Central memory CD8-positive, alpha-beta T cell (primary cell): ENCODE data around the gene DACT3.

Source experiments
- ATAC-seq: fragments of 150-1000 bp; cut with Tn5 transposase; replicated peaks from 2 replicates; pipeline ENCODE4 v1.10.0; 2022; ENCODE audit warnings: mild to moderate bottlenecking, moderate FRiP score, moderate number of reproducible peaks; ENCODE audit not compliant: poor library complexity, severe bottlenecking; ENCODE audit errors: extremely low read depth
- DNase-seq, 2 donors: peaks; one replicate each; pipeline ENCODE4 v3.0.0; 2021; ENCODE audit warnings: low spot score in 2 of 2
- H3K27ac Mint-ChIP-seq: one replicate; pipeline ENCODE4 v1.8.0; 2022; ENCODE audit warnings: low read depth, mild to moderate bottlenecking, moderate library complexity, mixed read lengths
- H3K27me3 Mint-ChIP-seq: one replicate; pipeline ENCODE4 v1.8.0; 2022; ENCODE audit warnings: mixed read lengths
- H3K36me3 Mint-ChIP-seq: one replicate; pipeline ENCODE4 v1.8.0; 2022; ENCODE audit warnings: mild to moderate bottlenecking, moderate library complexity, mixed read lengths; ENCODE audit not compliant: insufficient read depth
- H3K4me1 Mint-ChIP-seq: one replicate; pipeline ENCODE4 v1.8.0; 2022; ENCODE audit warnings: mixed read lengths
- H3K4me3 Mint-ChIP-seq: one replicate; pipeline ENCODE4 v1.8.0; 2022; ENCODE audit warnings: mild to moderate bottlenecking, moderate library complexity, mixed read lengths
- H3K9me3 Mint-ChIP-seq: one replicate; pipeline ENCODE4 v1.8.0; 2022; ENCODE audit warnings: mixed read lengths

The DACT3 gene

GRCh38 chr19:46691104-46691503 is 30.1 kb upstream of the DACT3 start:
- H3K36me3 Mint-ChIP-seq = peaks cover 89% of the 10 kb centered on the region
- ATAC-seq (no peak), DNase-seq (no peak)
- H3K27ac Mint-ChIP-seq = no peak overlapping the region
- H3K27me3 Mint-ChIP-seq = no peaks in the 10 kb centered on the region
- H3K4me1 Mint-ChIP-seq = peaks cover 25% of the 10 kb centered on the region
- H3K9me3 Mint-ChIP-seq = no peaks in the 10 kb centered on the region
- H3K4me3 Mint-ChIP-seq = no peak overlapping the region

DNA sequence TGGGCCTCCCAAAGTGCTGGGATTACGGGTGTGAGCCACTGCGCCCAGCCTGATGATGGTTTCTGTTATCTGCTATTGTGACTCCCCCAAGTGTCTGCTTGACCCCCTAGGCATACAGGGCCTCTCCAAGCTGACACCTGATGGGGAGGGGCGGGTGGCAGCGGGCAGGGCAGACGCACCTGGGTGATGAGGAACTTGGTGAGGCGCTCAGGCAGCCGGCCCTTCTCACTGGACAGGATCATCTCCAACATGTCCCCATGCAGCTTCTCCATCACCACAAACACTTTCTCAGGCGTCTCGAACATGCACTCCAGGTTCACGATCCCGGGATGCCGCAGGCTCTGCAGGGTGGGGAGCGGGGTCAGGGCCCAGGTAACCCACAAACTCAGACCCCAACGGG is 28.4 kb upstream of the DACT3 start:
- peaks cover 91% of the 10 kb centered on the region for H3K36me3 Mint-ChIP-seq
- no peaks in the 10 kb centered on the region for H3K9me3 Mint-ChIP-seq
- H3K27me3 Mint-ChIP-seq = no peaks in the 10 kb centered on the region
- H3K4me1 Mint-ChIP-seq = peaks cover 24% of the 10 kb centered on the region
- no peak for ATAC-seq
- no peak for DNase-seq
- H3K27ac Mint-ChIP-seq = no peak overlapping the region
- H3K4me3 Mint-ChIP-seq = no peak overlapping the region

DNA sequence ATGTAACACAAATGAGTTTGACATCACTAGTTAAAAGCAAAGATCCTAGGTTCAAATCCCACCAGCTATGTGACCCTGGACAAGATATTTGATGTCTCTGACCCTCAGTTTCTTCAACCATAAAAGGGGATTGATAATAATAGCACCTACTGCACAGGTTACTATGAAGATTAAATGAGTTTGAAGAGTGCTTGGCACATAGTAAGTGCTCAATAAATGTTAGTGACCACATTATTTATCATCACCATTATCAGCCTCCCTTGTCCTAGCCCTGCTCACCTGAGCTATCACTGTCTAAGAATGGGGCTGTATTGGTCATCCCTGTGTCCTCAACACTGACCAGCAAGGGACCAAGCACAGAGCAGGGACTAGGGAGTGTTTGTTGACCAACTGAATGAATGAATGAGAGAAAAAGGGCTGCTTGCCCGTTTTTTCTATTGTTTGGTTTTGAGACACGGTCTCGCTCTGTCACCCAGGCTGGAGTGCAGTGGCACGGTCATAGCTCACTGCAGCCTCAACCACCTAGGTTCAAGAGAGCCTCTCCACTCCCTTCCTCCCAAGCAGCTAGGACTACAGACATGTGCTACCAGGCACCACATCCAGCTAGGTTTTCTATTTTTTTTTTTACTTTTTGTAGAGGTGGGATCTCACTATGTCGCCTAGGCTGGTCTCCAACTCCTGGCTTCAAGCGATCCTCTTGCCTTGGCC is 26.6 kb upstream of the DACT3 start:
- Mint-ChIP-seq H3K27ac (no peak overlapping the region), H3K9me3 (no peaks in the 10 kb centered on the region), H3K36me3 (peaks cover 82% of the 10 kb centered on the region), H3K27me3 (no peaks in the 10 kb centered on the region), H3K4me3 (no peak overlapping the region), H3K4me1 (peaks cover 19% of the 10 kb centered on the region)
- no peak for ATAC-seq
- no peak for DNase-seq

DNA sequence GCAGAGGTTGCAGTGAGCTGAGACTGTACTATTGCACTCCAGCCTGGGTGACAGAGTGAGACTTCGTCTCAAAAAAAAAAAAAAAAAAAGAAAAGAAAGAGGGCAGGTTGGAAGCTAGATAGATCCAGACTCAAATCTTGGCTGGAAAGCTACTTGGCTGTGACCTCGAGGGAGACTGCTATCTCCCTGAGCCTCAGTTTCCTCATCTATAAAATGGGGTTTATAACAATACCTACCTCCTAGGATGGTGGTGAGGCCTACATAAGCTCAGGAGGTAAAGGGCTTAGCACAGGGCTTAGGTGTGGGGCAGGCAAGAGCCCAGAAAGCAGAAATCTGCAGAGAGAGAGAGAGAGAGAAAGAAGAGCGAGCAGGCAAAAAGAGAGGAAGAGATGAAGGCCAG is 24.2 kb upstream of the DACT3 start:
- Mint-ChIP-seq H3K27me3 (no peaks in the 10 kb centered on the region), H3K9me3 (no peaks in the 10 kb centered on the region), H3K4me1 (peaks cover 8% of the 10 kb centered on the region), H3K36me3 (peaks cover 82% of the 10 kb centered on the region), H3K4me3 (no peak overlapping the region), H3K27ac (no peak overlapping the region)
- ATAC-seq (no peak), DNase-seq (no peak)

GRCh38 chr19:46678110-46678732 is 17.2 kb upstream of the DACT3 start:
- DNase-seq = peak in 1 of 2 donors; percentile 48

DNA sequence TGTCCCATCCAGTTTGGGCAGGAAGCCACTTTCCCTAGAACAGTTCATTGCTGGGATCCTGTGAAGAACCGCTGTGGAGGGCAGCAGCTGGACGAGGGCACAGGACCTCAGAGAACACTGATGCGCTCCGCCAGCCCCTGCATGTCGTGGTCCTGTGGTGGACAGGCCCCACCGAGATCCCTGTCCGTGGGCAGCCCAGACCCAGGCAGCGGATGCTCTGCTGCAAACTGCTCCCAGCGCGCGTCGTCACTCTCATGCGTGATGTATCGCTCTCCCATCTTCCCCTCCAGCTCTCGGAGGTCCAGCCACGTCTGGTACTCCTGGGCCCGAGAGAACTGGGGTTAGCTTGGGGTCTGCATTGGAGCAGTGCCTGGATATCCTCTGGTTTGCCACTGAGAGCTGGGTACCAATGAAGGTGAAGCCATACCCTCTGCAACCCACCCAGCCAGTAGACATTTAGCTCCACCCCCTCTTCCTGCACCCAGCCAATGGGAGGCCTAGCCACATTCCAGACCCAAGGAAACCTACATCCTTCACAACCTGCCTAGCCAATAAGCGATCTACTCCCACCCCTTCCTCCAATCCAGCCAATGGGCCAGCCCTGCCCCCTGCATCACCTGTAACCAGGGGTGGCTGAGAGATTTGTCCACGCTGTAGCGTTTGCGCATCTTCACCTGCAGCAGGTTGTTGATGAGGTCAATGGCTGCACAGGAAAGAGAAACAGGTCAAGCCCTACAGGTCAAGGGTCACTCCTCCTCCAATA is 13.6 kb upstream of the DACT3 start:
- ATAC-seq (no peak), DNase-seq (no peak)
- H3K4me1 Mint-ChIP-seq = peaks cover 15% of the 10 kb centered on the region
- H3K27me3 Mint-ChIP-seq = no peaks in the 10 kb centered on the region
- H3K36me3 Mint-ChIP-seq = peaks cover 50% of the 10 kb centered on the region
- no peak overlapping the region for H3K4me3 Mint-ChIP-seq
- no peaks in the 10 kb centered on the region for H3K9me3 Mint-ChIP-seq
- no peak overlapping the region for H3K27ac Mint-ChIP-seq

More at GRCh38 chr19:46678110-46678732, 17.2 kb upstream of the DACT3 start:
- Mint-ChIP-seq H3K36me3 (peaks cover 81% of the 10 kb centered on the region), H3K4me3 (no peak overlapping the region), H3K9me3 (no peaks in the 10 kb centered on the region), H3K27me3 (no peaks in the 10 kb centered on the region), H3K4me1 (peaks cover 15% of the 10 kb centered on the region), H3K27ac (no peak overlapping the region)
- ATAC-seq = peak; percentile 75

DNA sequence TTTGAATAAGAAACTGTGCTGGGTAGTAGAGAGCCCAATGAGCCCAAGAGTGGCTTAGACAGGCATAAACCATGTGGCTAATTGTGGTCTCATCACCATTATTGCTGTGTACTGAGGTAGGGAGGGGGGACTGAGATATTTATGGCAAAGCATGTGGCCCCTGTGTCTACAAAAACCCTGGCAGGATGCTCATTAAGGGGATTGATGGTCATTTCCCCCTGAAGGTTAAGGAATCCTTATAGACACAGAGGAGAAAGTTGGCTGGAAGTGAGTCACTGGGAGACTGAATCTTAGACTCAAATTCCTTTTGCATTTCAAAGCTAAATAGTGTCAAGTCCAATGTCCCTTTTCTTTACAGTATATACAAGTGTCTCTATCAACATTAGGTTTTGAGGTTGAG is 9.8 kb upstream of the DACT3 start:
- H3K27ac Mint-ChIP-seq = no peak overlapping the region

GRCh38 chr19:46668662-46669061 is 7.7 kb upstream of the DACT3 start:
- no peak for DNase-seq
- Mint-ChIP-seq H3K9me3 (no peaks in the 10 kb centered on the region), H3K27me3 (no peaks in the 10 kb centered on the region), H3K36me3 (peaks cover 8% of the 10 kb centered on the region), H3K4me3 (no peak overlapping the region), H3K27ac (no peak overlapping the region), H3K4me1 (no peaks in the 10 kb centered on the region)
- ATAC-seq = no peak

More for the DNA sequence above, 9.8 kb upstream of the DACT3 start:
- ATAC-seq (no peak), DNase-seq (no peak)
- Mint-ChIP-seq H3K27me3 (no peaks in the 10 kb centered on the region), H3K4me1 (no peaks in the 10 kb centered on the region), H3K4me3 (no peak overlapping the region), H3K9me3 (no peaks in the 10 kb centered on the region), H3K36me3 (peaks cover 22% of the 10 kb centered on the region)

DNA sequence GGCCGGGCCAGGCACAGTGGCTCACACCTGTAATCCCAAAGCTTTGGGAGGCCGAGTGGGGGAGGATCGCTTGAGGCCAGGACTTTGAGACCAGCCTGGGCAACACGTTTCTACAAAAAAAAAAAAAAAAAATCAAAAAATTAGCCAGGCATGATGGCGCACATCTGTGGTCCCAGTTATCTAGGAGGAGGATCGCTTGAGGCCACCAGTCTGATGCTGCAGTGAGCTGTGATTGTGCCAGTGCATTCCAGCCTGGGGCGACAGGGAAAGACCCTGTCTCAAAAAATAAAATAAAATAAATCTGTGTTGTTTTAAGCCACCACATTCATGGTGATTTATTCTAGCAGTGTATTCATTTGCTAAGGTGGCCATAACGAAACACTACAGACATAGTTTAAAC is 4.1 kb upstream of the DACT3 start:
- no peak overlapping the region for H3K27ac Mint-ChIP-seq
- no peaks in the 10 kb centered on the region for H3K9me3 Mint-ChIP-seq

GRCh38 chr19:46661735-46662592 is 982 bp upstream of the DACT3 start:
- peak; percentile 55 to 63 for DNase-seq
- Mint-ChIP-seq H3K9me3 (no peaks in the 10 kb centered on the region), H3K27me3 (peaks cover 26% of the 10 kb centered on the region), H3K4me3 (peak overlapping the region; percentile 76), H3K27ac (peak overlapping the region; percentile 69), H3K36me3 (peaks cover 3% of the 10 kb centered on the region), H3K4me1 (peaks cover 22% of the 10 kb centered on the region)
- ATAC-seq = peak; percentile 50

More for the DNA sequence above, 4.1 kb upstream of the DACT3 start:
- Mint-ChIP-seq H3K27me3 (peaks cover 2% of the 10 kb centered on the region), H3K4me3 (no peak overlapping the region), H3K4me1 (peaks cover 15% of the 10 kb centered on the region), H3K36me3 (peaks cover 3% of the 10 kb centered on the region)
- ATAC-seq (no peak), DNase-seq (no peak)

GRCh38 chr19:46660551-46661019 is 397 bp downstream of the DACT3 start:
- Mint-ChIP-seq H3K27ac (peak overlapping the region; percentile 69), H3K4me1 (peaks cover 22% of the 10 kb centered on the region), H3K9me3 (no peaks in the 10 kb centered on the region), H3K4me3 (peak overlapping the region; percentile 76), H3K27me3 (peaks cover 34% of the 10 kb centered on the region), H3K36me3 (peaks cover 3% of the 10 kb centered on the region)
- no peak for ATAC-seq
- no peak for DNase-seq

- H3K4me3 Mint-ChIP-seq = peak overlapping the region; percentile 76
- no peak overlapping the region for H3K27ac Mint-ChIP-seq
- H3K36me3 Mint-ChIP-seq = peaks cover 3% of the 10 kb centered on the region
- ATAC-seq (no peak), DNase-seq (no peak)
- no peaks in the 10 kb centered on the region for H3K9me3 Mint-ChIP-seq
- H3K4me1 Mint-ChIP-seq = peaks cover 22% of the 10 kb centered on the region
- H3K27me3 Mint-ChIP-seq = peaks cover 39% of the 10 kb centered on the region
Measured at GRCh38 chr19:46660008-46660517, 919 bp downstream of the DACT3 start.
